ENCODE results near the gene VAV2.

VAV2 gene

DNA sequence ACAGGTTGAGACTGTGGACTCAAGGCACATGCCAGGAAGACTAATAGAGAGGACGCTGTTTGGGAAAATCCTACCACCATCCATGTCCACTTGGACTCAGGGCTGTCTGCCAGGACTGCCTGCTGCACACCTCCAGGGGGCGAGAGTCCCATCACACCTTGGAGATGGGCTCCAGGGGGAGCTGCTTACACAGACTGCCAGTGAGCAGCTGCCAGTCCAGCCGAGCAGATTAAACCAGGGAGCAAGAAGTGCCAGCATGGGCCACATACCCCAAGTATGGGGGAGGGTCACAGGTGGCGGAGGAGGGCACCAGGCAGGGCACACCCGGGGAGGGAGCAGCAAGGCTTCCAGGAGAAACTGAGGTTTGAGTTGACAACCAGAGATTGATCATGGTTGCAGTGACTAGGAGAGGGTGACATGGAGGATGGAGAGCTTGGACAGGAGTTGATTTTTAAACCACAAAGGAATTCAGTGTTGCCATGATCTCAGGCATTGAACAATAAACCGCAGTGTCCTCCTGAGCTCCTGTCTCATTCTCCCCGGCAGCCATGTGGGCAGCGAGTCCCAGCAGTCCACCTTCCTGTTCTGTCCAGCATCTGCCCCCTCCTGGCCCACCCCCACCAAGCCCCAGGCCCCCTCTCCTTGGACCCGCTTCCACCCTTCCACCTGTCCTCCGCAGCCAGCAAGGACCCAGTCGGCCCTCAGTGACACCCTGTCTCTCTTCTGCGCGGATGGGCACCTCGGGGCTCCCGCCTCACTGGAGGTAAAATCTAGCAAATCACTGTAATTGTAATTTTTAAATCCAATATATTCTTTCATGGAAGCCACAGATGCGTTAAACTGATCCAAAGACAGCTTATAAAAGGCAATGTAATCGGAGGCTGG lies 3.1 kb upstream of the VAV2 start:
- TF ChIP-seq, protein P1, sequence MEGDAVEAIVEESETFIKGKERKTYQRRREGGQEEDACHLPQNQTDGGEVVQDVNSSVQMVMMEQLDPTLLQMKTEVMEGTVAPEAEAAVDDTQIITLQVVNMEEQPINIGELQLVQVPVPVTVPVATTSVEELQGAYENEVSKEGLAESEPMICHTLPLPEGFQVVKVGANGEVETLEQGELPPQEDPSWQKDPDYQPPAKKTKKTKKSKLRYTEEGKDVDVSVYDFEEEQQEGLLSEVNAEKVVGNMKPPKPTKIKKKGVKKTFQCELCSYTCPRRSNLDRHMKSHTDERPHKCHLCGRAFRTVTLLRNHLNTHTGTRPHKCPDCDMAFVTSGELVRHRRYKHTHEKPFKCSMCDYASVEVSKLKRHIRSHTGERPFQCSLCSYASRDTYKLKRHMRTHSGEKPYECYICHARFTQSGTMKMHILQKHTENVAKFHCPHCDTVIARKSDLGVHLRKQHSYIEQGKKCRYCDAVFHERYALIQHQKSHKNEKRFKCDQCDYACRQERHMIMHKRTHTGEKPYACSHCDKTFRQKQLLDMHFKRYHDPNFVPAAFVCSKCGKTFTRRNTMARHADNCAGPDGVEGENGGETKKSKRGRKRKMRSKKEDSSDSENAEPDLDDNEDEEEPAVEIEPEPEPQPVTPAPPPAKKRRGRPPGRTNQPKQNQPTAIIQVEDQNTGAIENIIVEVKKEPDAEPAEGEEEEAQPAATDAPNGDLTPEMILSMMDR (IDR thresholded peaks at IDR 0.05; ENCODE audit: insufficient read depth, low read depth, low read length, missing control alignments), result peak; percentile 23
- DNase-seq (ENCODE audit: low read depth), result peak; percentile 44
- no peak overlapping the region for H3K4me3 ChIP-seq (ENCODE audit: low read depth, low read length)

DNA sequence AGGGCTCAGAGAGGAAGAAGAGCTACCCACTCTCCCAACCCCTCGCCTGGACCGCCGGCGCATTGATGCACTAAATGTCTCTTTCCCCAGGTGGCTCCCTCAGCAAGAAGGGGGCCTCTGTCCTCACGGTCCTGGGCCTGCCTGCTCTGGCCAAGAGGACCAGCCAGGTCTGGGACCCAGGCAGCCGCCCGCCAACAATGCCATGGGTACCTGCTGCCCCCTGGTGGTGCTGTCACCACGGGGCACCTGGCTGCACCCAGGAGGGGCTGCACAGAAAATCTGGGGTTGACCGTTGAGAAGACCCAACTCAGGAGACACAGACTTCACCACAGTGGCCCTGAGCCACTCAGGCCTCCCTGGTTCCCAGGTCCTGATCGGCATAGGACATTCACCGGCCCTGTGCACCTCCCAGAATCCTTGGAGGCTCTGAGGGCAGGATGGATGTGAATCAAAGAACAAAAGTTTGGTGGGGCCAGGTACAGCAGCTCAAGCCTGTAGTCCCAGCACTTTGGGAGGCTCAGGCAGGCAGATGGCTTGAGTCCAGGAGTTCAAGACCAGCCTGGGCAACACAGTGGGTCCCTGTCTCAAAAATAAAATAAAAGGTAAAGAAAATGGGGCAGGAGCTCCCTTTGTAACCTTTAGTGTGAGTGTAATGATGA lies 2.4 kb upstream of the VAV2 start:
- DNase-seq (ENCODE audit: low read depth), result peak; percentile 81
- no peak overlapping the region for H3K4me3 ChIP-seq (ENCODE audit: low read depth, low read length)
- TF ChIP-seq, protein P1 (IDR thresholded peaks at IDR 0.05; ENCODE audit: insufficient read depth, low read depth, low read length, missing control alignments), result peak; percentile 98

DNA sequence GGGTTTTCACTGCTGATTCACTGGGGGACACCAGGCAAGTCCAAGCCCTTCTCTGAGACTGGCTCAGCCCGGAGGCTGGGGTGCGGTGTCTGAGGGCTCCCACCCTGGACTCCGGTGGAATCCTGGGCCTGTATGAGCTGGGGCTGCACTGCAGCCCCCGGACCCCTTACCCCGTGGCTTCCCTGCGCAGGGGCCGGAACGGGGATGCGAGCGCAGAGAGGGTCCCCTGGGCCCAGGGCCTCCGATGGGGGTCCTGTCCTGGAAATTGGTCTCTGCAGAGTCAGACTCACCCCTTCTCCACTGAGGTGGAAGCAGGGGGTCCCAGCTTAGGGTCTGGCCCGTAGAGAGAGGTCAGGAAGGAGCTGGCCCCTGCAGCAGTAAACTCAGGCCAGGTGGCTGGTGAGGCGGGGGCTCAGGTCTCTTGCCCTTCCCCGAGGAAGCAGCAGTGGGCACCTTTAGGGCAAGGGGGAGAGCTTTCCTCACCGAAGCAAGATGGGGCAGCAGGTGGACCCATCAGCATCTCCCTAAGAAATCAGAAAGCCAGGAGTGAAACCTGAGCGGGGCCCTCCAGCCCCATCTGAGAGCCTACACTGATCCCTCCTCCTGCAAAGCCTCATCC lies 1.6 kb upstream of the VAV2 start:
- peak overlapping the region; percentile 72 for H3K4me3 ChIP-seq (ENCODE audit: low read depth, low read length)
- no peak for DNase-seq (ENCODE audit: low read depth)
- TF ChIP-seq, protein P1 (IDR thresholded peaks at IDR 0.05; ENCODE audit: insufficient read depth, low read depth, low read length, missing control alignments), result no peak

DNA sequence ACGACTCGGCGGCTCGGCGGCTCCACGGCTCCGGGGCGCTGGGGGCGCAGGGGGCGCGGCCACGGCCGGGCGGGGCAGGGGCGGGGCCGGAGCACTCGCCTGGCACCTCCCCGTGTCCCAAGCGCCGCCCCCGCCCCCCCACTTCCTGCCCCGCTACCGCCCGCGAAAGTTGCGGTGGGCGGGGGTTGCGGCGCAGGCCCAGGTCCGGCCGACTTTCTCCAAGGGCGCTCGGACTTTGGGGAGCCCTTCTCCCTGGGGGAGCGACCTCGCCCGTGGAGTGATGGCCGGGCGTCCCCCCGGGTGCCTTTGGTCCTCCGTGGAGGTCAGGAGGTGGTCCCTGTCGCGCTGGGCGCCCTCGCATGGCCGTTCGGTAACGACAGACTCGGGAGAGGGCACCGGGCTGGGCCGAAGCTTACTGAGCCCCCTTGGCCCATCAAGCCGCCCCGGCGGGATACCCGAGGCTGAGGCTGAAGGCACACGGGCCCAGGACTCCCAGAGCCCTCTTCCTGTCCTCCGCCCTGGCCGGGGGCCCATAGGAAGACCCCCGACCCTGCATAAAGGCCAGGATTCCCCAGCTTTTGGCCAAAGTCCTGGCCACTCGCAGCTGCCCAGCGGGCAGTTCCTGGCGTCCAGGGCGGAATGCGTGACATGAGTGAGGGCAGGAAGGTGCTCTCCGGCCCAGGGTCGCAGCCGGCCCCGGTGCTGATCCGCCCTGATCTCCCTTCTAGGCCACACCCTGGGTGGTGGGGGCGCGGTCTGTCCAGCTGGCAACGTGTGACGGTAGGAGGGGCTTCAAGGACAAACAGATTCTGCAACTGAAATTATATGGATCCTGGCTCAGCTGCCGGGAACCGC lies 883 bp upstream of the VAV2 start:
- TF ChIP-seq, protein P1 (IDR thresholded peaks at IDR 0.05; ENCODE audit: insufficient read depth, low read depth, low read length, missing control alignments), result peak; percentile 47
- H3K4me3 ChIP-seq (ENCODE audit: low read depth, low read length), result peak overlapping the region; percentile 72
- peak; percentile 86 for DNase-seq (ENCODE audit: low read depth)

DNA sequence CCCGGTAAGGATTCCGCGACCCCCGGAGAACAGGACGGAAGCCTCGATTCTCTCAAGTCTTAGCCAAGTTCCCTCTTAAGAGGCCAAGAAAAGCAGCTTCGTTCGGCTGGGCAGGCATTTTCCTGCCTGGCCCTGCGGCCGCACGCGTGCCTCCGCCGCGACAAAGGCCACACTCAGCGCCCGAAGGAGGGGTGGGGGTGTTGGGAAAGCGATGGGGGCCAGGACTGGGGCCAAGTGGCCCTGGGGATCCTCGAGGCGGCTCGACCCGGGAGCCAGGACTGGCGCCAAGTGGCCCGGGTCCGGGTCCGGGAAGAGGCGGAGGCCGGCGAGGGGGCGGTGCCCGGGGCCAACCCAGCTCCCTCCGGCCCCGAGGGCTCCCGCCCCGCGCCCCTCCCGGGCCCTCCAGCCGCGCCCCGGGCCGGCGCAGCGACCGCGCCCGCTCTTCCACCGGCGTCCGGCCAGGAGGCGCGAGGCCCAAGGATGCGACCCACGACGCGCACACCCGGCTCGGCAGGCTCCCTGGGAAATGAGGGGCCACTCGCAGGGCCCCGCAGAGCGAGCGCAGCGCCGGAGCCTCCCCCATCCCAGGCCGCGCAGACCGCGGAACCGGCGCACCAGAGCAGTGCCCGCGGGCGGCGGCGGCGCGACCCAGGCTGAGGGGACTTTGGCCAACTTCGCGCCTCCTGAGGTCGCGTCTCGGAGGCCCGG lies 756 bp downstream of the VAV2 start:
- H3K4me3 ChIP-seq (ENCODE audit: low read depth, low read length), result peak overlapping the region; percentile 60
- DNase-seq (ENCODE audit: low read depth), result no peak
- TF ChIP-seq, protein P1 (IDR thresholded peaks at IDR 0.05; ENCODE audit: insufficient read depth, low read depth, low read length, missing control alignments), result no peak
